SHP77 treated with DMSO at 0.1 percent for 48 hours (cell line): ENCODE results near the gene PSTPIP1.

Source experiments
- DNase-seq: peaks from one replicate; lab custom pipeline; 2025; lab: John Stamatoyannopoulos, UW

The PSTPIP1 gene

DNA sequence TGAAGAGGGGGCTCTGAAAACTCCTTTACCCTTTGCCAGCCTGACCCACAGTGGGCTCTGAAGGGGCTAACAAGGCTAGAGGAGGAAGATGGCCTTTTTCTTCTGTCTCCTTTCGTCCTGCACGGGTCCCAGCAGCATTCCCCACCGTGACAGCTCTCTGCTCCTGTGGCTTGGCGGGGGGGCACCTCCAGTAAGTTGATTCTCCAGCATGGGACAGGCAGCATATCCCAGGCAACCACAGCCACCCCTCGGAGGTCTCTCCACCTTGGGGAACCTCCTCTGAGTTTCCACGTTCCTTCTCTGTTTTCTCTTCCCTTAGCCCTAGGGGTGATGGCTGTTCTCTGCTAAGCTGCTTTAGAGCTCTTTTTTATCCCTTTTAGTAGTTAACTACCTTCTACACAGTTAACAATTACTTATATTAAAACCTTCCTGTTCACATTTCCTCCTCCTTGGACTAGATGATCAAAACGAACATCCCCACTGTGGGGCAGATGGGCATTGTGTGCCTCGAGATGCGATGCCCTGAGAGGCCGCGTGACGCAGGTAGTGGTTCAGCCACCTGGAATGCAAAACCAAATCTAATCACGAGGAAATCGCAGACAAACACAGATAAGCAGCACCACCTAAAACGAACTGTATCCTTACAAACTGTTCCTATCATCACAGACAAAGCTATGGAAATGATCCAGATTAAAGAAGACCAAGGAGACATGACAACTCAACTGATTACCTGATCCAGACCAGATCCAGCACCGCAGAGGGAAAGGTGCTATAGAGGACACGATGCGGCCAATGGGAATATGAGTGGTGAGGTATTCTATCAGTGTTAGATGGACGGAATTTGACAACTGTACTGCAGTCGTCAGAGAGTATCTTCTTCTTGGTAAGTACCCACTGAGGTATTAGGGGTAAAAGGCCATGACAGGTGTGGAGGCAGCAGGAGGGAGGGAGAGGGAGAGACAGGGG is 48.3 kb downstream of the PSTPIP1 start:
- no peak for DNase-seq

DNA sequence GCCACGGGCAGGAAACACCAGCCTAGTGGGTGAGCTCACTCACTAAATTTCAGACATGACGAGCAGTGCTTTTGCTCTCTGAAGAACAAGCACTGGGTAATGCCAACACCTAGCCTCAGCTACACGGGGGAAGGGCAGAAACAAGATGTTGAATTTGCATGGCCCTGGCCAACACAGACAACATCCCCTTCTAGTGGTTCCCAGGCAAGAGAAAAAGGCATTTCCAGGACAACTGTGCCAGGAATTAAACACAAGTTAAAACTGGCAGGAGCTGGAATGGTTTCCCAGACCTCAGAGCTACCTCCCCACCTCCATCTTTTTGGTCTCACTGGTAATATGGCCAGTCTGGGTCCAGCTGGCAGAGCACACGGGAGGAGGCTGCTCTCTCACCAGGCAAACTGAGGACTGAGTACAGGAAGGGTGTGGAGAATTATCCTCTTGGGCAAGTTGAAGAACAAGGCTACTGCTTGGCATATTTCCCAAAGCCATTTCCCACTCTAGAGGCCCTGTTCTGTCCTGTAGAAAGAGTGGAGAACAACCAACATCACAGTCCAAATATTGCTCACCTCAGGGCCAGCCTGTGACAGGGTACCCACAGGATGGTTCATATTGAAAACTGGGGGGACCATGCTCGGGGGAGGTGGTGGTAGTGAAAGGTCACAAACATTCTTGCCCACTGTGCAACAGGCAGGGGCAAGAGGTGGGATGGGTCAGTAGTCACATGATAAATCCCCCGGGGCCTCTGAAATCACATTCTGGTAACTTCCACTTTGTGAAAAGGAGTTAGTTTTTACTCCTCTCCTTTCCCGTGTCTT is 49.5 kb downstream of the PSTPIP1 start:
- no peak for DNase-seq

DNA sequence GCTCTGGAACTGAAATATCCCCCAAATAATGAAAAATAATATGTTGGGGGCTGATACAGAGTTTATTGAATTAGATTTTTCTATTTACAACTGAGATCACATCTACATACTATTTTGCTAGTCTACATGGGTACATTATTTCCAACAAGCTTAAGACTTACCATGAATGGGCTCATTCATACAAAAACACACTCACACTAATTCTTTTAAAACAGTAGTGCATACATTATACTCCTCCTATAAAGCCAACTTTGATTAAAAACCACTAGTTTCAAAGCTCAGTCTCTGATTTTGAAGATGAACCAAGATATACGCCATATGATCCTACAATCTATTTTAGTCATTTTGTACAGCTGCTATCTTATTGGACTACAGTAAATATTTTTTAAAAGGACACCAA is 51.1 kb downstream of the PSTPIP1 start:
- DNase-seq: no peak

GRCh38 chr15:77046704-77047412 is 51.9 kb downstream of the PSTPIP1 start:
- DNase-seq: no peak

- DNase-seq: no peak
Observed at GRCh38 chr15:77048135-77048876, 53.4 kb downstream of the PSTPIP1 start.

GRCh38 chr15:77052556-77052955 is 57.6 kb downstream of the PSTPIP1 start:
- no peak for DNase-seq

DNA sequence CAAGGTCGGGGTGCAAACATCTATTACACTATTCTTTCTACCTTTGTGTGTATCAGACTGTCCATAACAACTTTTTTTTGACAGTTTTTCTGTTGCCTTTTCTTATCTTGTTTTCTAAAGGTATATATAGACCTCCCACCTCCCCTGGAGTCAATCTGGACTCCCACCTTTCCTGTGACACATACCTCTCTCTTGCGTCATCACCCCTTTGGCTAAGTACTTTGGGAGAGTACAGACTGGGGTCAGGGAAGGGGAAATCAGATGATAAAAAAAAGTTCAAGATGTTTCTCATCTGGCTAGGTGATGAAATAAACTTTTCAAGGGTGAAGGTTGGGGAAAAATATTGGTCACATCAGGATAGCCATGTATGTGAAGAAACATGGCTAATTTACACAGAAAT is 58.8 kb downstream of the PSTPIP1 start:
- no peak for DNase-seq

DNA sequence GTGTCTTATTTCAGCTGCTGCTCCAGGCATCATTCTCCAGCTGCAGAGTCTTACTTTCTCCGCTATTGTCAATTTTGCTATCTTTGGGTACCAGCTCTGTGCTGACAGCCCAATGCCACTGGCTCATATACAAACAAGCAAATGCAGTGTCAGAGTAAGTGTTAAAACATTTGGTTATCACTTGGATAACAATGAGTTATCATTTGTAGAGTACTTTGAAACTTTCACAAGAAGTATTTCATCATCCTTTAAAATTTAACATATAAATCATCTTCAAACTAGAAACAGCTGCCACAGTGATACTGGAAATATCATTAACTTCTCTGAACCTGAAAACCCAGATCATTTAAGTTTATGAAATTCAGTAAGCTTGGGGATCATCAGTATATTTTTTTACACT is 62.1 kb downstream of the PSTPIP1 start:
- no peak for DNase-seq

GRCh38 chr15:77057685-77058084 is 62.8 kb downstream of the PSTPIP1 start:
- DNase-seq: no peak

DNA sequence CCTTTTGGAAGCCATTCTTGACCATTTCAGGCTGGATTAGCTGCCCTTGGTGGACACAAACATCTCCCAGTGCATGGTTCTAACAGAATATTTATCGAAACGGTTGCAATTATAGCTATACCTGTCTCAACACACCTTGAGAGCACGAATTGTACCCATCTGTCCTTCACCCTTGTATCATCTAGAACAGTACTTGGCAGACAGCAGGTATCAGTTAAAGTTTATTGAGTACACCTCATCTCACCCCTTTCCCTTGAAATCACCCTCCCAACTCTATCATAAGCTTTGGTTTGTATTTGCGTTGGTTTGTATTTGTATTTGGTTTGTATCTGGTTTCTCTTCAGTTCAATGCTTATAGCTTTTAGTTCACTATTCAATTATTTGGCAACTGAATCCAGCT is 63.5 kb downstream of the PSTPIP1 start:
- DNase-seq: no peak

- DNase-seq: no peak
Observed at GRCh38 chr15:77059786-77060361, 64.9 kb downstream of the PSTPIP1 start.

GRCh38 chr15:77060546-77060945 is 65.6 kb downstream of the PSTPIP1 start:
- DNase-seq: no peak

GRCh38 chr15:77063249-77063648 is 68.3 kb downstream of the PSTPIP1 start:
- no peak for DNase-seq

- no peak for DNase-seq
Observed at GRCh38 chr15:77064063-77064462, 69.1 kb downstream of the PSTPIP1 start.

DNA sequence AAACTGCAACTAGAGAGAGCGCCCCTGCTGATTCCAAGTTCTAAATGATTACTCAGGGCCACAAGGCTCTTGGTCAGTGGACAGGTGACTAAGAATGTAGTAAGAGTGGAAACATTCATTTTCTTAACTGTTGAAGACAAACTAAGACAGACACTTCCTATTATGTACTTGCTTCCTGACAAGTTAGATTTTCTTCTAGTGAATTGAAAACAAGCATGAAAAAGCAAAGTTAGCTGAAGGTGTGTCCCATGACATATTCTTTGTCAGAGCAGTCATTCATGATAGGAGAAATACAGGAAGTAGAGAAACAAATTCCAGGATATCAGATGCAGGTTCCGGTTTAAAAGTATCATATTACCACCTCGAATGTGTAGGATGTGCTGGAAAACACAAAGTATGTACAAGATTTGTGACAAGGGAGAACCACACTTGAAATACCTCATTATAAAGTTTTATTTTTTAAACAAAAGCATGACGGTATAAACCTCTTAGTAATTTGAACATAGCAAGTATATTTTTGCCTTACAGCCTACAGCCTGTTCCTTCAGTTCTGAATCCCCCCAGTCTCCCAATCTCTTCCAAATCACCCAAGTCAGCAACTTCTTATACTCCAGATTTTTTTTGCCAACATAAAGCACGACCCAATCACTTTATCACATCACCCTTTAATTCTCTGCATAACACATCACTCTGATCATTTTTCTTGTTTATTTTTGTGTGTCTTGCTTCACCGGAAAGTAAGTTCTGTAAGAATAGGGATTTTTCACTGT is 69.8 kb downstream of the PSTPIP1 start:
- DNase-seq: no peak

DNA sequence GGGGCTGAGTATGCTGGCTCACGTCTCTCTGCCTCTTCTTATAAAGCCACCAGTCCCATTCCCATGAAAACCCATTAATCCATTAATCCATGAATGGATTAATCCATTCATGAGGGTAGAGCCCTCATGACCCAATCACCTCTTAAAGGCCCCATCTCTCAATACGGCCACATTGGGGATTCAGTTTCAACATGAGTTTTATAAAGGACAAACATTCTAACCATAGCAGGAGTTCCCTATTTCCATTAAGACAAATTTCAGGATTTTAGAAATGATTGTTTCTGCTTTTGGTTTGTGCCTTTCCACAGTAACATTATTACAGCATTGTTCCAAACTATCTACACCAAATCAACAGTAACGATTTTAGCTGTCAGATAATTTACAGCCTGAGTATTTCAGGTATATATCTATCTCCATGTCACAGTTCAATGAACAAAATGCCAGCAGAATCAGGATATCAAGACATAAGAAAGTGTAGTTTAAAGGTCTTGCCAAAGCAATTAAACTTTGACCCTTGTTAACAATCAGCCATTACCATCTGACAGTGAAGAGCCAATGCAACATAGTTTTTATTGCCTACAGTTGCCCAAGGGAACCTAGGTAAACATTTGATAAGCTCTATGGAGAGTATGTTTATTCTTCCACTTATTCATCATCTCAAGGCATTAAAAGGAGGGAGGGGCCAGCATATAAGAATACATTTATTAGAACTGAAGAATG is 72.2 kb downstream of the PSTPIP1 start:
- no peak for DNase-seq

- no peak for DNase-seq
Observed at GRCh38 chr15:77067691-77068367, 72.9 kb downstream of the PSTPIP1 start.

GRCh38 chr15:77068633-77069032 is 73.7 kb downstream of the PSTPIP1 start:
- DNase-seq: no peak

GRCh38 chr15:77069521-77070121 is 74.7 kb downstream of the PSTPIP1 start:
- no peak for DNase-seq
